Measurements from ENCODE around the gene SLC5A10. TPM values are rescaled to one million over a fixed set of nuclear protein-coding genes. Genes with fewer than 3 reads are reported as not detected.
"Not testable (repeated sequence)": the region's sequence is repeated elsewhere in the genome, so short reads cannot be mapped to it uniquely, and the experiment has no call there.

The SLC5A10 gene
- total and polyA plus RNA-seq, 2 experiments from 2014 or later = 0.10 TPM; not detected in 1

DNA sequence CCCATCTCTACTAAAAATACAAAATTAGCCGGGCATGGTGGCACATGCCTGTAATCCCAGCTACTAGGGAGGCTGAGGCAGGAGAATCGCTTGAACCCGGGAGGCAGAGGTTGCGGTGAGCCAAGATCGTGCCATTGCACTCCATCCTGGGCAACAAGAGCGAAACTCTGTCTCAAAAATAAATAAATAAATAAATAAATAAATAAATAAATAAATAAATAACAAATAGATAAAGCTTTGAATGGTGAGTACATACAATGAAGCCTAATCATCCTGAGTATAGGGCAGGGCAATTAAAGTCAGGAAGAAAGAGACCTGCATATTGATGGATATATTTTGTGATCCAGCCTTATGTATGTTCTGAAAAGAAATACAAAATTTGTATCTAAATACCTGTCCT lies 4.1 kb downstream of the SLC5A10 start:
- H3K27ac Mint-ChIP-seq; H3K4me3 ChIP-seq; H2AFZ ChIP-seq; H3K9me3 Mint-ChIP-seq; H3K4me1 Mint-ChIP-seq; H3K4me3 Mint-ChIP-seq; H3K27me3 ChIP-seq (ENCODE audit: insufficient read depth); H3K36me3 ChIP-seq (ENCODE audit: insufficient read depth); DNase-seq (ENCODE audit: low spot score); H3K27ac ChIP-seq (ENCODE audit: low read depth); H4K20me1 ChIP-seq (replicated peaks; ENCODE audit: insufficient read depth); H3K4me1 ChIP-seq (ENCODE audit: insufficient read depth); H3K79me2 ChIP-seq (replicated peaks; ENCODE audit: insufficient read depth); H3K4me2 ChIP-seq; H3F3A ChIP-seq (replicated peaks; ENCODE audit: low read depth); H3K36me3 Mint-ChIP-seq (ENCODE audit: low read depth); ATAC-seq; H3K9me2 ChIP-seq (ENCODE audit: insufficient read depth): not testable (repeated sequence)
- peaks cover 11% of the 10 kb centered on the region for H3K27me3 Mint-ChIP-seq (ENCODE audit: insufficient read depth, low read depth, poor library complexity)

DNA sequence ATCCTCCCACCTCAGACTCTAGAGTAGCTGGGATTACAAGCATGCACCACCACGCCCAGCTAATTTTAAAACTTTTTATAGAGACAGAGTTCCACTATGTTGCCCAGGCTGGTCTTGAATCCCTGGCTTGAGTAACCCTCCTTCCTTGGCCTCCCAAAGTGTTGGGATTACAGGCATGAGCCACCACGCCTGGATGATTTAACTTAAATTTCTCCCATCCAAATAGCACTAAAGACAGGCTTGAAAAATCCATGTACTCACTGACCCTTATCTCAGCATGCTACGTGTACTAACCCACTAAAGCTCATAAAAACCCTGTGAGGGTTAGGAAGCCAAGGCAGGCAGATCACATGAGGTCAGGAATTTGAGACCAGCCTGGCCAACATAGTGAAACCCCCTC lies 4.6 kb downstream of the SLC5A10 start:
- H3K27ac Mint-ChIP-seq = no peak overlapping the region
- Histone ChIP-seq H4K20me1 (replicated peaks; ENCODE audit: insufficient read depth) (no peaks in the 10 kb centered on the region), H3K4me2 (no peak overlapping the region), H3K27ac (ENCODE audit: low read depth) (no peak overlapping the region), H3K27me3 (ENCODE audit: insufficient read depth) (no peaks in the 10 kb centered on the region), H3K9me2 (ENCODE audit: insufficient read depth) (no peaks in the 10 kb centered on the region), H2AFZ (no peak overlapping the region), H3K4me1 (ENCODE audit: insufficient read depth) (no peaks in the 10 kb centered on the region), H3K4me3 (no peak overlapping the region), H3K36me3 (ENCODE audit: insufficient read depth) (no peaks in the 10 kb centered on the region), H3K79me2 (replicated peaks; ENCODE audit: insufficient read depth) (no peaks in the 10 kb centered on the region), H3F3A (replicated peaks; ENCODE audit: low read depth) (no peaks in the 10 kb centered on the region)
- H3K27me3 Mint-ChIP-seq (ENCODE audit: insufficient read depth, low read depth, poor library complexity) = peaks cover 11% of the 10 kb centered on the region
- no peaks in the 10 kb centered on the region for H3K9me3 Mint-ChIP-seq
- ATAC-seq (no peak), DNase-seq (ENCODE audit: low spot score) (no peak)
- no peaks in the 10 kb centered on the region for H3K36me3 Mint-ChIP-seq (ENCODE audit: low read depth)
- no peaks in the 10 kb centered on the region for H3K4me1 Mint-ChIP-seq
- TF ChIP-seq POLR2AphosphoS5 (IDR thresholded peaks at IDR 0.05; ENCODE audit: low read depth) (no peak), CREB1 (CRISPR knock-in tag; IDR thresholded peaks at IDR 0.05; ENCODE audit: low read depth) (no peak), EZH2phosphoT487 (IDR thresholded peaks at IDR 0.05; ENCODE audit: unreplicated experiment) (no peak), STAT1 (IDR thresholded peaks at IDR 0.05; ENCODE audit: unreplicated experiment) (no peak), ZNF114 (CRISPR knock-in tag; IDR thresholded peaks at IDR 0.05) (no peak), JUNB (IDR thresholded peaks at IDR 0.05; ENCODE audit: unreplicated experiment) (no peak), EZH2 (IDR thresholded peaks at IDR 0.05; ENCODE audit: low read depth, unreplicated experiment) (no peak), NANOG (IDR thresholded peaks at IDR 0.05; ENCODE audit: borderline replicate concordance) (no peak)
- TF ChIP-seq, protein P1, sequence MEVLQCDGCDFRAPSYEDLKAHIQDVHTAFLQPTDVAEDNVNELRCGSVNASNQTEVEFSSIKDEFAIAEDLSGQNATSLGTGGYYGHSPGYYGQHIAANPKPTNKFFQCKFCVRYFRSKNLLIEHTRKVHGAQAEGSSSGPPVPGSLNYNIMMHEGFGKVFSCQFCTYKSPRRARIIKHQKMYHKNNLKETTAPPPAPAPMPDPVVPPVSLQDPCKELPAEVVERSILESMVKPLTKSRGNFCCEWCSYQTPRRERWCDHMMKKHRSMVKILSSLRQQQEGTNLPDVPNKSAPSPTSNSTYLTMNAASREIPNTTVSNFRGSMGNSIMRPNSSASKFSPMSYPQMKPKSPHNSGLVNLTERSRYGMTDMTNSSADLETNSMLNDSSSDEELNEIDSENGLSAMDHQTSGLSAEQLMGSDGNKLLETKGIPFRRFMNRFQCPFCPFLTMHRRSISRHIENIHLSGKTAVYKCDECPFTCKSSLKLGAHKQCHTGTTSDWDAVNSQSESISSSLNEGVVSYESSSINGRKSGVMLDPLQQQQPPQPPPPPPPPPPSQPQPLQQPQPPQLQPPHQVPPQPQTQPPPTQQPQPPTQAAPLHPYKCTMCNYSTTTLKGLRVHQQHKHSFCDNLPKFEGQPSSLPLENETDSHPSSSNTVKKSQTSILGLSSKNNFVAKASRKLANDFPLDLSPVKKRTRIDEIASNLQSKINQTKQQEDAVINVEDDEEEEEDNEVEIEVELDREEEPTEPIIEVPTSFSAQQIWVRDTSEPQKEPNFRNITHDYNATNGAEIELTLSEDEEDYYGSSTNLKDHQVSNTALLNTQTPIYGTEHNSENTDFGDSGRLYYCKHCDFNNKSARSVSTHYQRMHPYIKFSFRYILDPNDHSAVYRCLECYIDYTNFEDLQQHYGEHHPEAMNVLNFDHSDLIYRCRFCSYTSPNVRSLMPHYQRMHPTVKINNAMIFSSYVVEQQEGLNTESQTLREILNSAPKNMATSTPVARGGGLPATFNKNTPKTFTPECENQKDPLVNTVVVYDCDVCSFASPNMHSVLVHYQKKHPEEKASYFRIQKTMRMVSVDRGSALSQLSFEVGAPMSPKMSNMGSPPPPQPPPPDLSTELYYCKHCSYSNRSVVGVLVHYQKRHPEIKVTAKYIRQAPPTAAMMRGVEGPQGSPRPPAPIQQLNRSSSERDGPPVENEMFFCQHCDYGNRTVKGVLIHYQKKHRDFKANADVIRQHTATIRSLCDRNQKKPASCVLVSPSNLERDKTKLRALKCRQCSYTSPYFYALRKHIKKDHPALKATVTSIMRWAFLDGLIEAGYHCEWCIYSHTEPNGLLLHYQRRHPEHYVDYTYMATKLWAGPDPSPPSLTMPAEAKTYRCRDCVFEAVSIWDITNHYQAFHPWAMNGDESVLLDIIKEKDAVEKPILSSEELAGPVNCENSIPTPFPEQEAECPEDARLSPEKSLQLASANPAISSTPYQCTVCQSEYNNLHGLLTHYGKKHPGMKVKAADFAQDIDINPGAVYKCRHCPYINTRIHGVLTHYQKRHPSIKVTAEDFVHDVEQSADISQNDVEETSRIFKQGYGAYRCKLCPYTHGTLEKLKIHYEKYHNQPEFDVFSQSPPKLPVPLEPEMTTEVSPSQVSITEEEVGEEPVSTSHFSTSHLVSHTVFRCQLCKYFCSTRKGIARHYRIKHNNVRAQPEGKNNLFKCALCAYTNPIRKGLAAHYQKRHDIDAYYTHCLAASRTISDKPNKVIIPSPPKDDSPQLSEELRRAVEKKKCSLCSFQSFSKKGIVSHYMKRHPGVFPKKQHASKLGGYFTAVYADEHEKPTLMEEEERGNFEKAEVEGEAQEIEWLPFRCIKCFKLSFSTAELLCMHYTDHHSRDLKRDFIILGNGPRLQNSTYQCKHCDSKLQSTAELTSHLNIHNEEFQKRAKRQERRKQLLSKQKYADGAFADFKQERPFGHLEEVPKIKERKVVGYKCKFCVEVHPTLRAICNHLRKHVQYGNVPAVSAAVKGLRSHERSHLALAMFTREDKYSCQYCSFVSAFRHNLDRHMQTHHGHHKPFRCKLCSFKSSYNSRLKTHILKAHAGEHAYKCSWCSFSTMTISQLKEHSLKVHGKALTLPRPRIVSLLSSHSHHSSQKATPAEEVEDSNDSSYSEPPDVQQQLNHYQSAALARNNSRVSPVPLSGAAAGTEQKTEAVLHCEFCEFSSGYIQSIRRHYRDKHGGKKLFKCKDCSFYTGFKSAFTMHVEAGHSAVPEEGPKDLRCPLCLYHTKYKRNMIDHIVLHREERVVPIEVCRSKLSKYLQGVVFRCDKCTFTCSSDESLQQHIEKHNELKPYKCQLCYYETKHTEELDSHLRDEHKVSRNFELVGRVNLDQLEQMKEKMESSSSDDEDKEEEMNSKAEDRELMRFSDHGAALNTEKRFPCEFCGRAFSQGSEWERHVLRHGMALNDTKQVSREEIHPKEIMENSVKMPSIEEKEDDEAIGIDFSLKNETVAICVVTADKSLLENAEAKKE (CRISPR knock-in tag; IDR thresholded peaks at IDR 0.05) = no peak
- TF ChIP-seq, protein P2, sequence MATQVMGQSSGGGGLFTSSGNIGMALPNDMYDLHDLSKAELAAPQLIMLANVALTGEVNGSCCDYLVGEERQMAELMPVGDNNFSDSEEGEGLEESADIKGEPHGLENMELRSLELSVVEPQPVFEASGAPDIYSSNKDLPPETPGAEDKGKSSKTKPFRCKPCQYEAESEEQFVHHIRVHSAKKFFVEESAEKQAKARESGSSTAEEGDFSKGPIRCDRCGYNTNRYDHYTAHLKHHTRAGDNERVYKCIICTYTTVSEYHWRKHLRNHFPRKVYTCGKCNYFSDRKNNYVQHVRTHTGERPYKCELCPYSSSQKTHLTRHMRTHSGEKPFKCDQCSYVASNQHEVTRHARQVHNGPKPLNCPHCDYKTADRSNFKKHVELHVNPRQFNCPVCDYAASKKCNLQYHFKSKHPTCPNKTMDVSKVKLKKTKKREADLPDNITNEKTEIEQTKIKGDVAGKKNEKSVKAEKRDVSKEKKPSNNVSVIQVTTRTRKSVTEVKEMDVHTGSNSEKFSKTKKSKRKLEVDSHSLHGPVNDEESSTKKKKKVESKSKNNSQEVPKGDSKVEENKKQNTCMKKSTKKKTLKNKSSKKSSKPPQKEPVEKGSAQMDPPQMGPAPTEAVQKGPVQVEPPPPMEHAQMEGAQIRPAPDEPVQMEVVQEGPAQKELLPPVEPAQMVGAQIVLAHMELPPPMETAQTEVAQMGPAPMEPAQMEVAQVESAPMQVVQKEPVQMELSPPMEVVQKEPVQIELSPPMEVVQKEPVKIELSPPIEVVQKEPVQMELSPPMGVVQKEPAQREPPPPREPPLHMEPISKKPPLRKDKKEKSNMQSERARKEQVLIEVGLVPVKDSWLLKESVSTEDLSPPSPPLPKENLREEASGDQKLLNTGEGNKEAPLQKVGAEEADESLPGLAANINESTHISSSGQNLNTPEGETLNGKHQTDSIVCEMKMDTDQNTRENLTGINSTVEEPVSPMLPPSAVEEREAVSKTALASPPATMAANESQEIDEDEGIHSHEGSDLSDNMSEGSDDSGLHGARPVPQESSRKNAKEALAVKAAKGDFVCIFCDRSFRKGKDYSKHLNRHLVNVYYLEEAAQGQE (IDR thresholded peaks at IDR 0.05; ENCODE audit: unreplicated experiment) = no peak
- TF ChIP-seq, protein P3, sequence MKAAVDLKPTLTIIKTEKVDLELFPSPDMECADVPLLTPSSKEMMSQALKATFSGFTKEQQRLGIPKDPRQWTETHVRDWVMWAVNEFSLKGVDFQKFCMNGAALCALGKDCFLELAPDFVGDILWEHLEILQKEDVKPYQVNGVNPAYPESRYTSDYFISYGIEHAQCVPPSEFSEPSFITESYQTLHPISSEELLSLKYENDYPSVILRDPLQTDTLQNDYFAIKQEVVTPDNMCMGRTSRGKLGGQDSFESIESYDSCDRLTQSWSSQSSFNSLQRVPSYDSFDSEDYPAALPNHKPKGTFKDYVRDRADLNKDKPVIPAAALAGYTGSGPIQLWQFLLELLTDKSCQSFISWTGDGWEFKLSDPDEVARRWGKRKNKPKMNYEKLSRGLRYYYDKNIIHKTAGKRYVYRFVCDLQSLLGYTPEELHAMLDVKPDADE (IDR thresholded peaks at IDR 0.05) = no peak
- H3K4me3 Mint-ChIP-seq = no peak overlapping the region

All from GM23338 (cell line).